HCT116 (cell line): ENCODE measurements around the gene GARIN5B. TPM values are rescaled to one million over a fixed set of nuclear protein-coding genes. Genes with fewer than 3 reads are reported as not detected.

Experiments used
- ATAC-seq: fragments of 200-7000 bp; cut with Tn5 transposase; 2 replicates; pipeline ENCODE4 v1.9.1; 2020; ENCODE audit warnings: mild to moderate bottlenecking, moderate library complexity
- BruUV-seq: library from RNA; stranded (reverse); fragments of 400-500 nt; replicated peaks from 2 replicates; lab custom pipeline; 2021; lab: Mats Ljungman, UMichigan
- CTCF ChIA-PET: fragments of 300-600 bp; sonication (Branson Sonifier 250); formaldehyde crosslinking; loops from one replicate; lab custom pipeline; 2021; ENCODE audit warnings: antibody characterized with exemption; lab: Charles Lee
- POLR2A ChIA-PET: fragments of 300-600, 350-600 bp; sonication (Branson Sonifier 250); formaldehyde crosslinking; loops from one replicate; lab custom pipeline; 2021; ENCODE audit warnings: antibody characterized with exemption; lab: Charles Lee
- RAD21 ChIA-PET, 2 experiments: fragments of 300-600 bp; sonication (Branson Sonifier 250); formaldehyde crosslinking; loops; one replicate each; lab custom pipeline; 2023; ENCODE audit warnings: low total read pairs in 2 of 2; ENCODE audit not compliant: uncharacterized antibody in 2 of 2, unreplicated experiment in 2 of 2, low non-redundant PET in 1 of 2; lab: Charles Lee
- DNase-seq: peaks from one replicate; pipeline ENCODE4 v3.0.0-alpha.2; 2010; ENCODE audit warnings: low read depth, low spot score
- H2AFZ ChIP-seq: fragments of 200-600 bp; shearing (Covaris generic), sonication (generic); 2 replicates; pipeline ENCODE4 v1.6.1; 2017; ENCODE audit warnings: low read depth, mixed run types, mixed read lengths, antibody characterized with exemption, low read length; ENCODE audit not compliant: poor library complexity, severe bottlenecking
- H3K27ac ChIP-seq: 2 replicates; pipeline ENCODE4 v1.5.1; 2012; ENCODE audit warnings: low read depth, low read length
- H3K27me3 ChIP-seq: fragments of 200-600 bp; sonication (generic); 2 replicates; pipeline ENCODE4 v1.6.1; 2016; ENCODE audit warnings: mixed run types, low read length, mixed read lengths; ENCODE audit not compliant: insufficient read depth
- H3K36me3 ChIP-seq, 2 experiments: fragments of 200-500 bp in 1 of 2; fragments of 200-600 bp in 1 of 2; sonication (Bioruptor generic) in 1 of 2; sonication (generic) in 1 of 2; 2 replicates each; pipeline versions ENCODE4 v1.5.1 to v1.6.1; 2014 to 2016; ENCODE audit warnings: low read length in 2 of 2, inconsistent platforms in 1 of 2, mixed read lengths in 1 of 2, mixed run types in 1 of 2; ENCODE audit not compliant: insufficient read depth in 2 of 2, control insufficient read depth in 1 of 2
- H3K4me1 ChIP-seq, 2 experiments: fragments of 200-600 bp in 1 of 2; sonication (generic) in 1 of 2; 2 replicates each; pipeline versions ENCODE4 v1.5.1 to v1.6.1; 2012 to 2017; ENCODE audit warnings: low read length in 2 of 2, inconsistent platforms in 1 of 2, mild to moderate bottlenecking in 1 of 2, mixed read lengths in 1 of 2, mixed run types in 1 of 2, moderate library complexity in 1 of 2; ENCODE audit not compliant: insufficient read depth in 2 of 2, control insufficient read depth in 1 of 2
- H3K4me2 ChIP-seq: fragments of 200-600 bp; sonication (generic); 2 replicates; pipeline ENCODE4 v1.6.1; 2017; ENCODE audit warnings: mixed run types, low read length, mixed read lengths
- H3K4me3 ChIP-seq, 2 experiments: fragments of 200-600 bp in 1 of 2; sonication (generic) in 1 of 2; replicated peaks in 1 of 2; 2 replicates each; pipeline ENCODE4 v1.5.1; 2011 to 2016; ENCODE audit warnings: low read length in 2 of 2, control low read depth in 1 of 2, low read depth in 1 of 2, mild to moderate bottlenecking in 1 of 2, mixed read lengths in 1 of 2, mixed run types in 1 of 2
- H3K79me2 ChIP-seq: fragments of 200-600 bp; sonication (generic); 2 replicates; pipeline ENCODE4 v1.6.1; 2017; ENCODE audit warnings: mild to moderate bottlenecking, mixed run types, low read length, moderate library complexity, mixed read lengths; ENCODE audit not compliant: insufficient read depth
- H3K9ac ChIP-seq: fragments of 200-600 bp; sonication (generic); 2 replicates; pipeline ENCODE4 v1.6.1; 2016; ENCODE audit warnings: low read length, mixed read lengths
- H3K9me2 ChIP-seq: fragments of 200-600 bp; sonication (generic), shearing (Covaris generic); 2 replicates; pipeline ENCODE4 v1.6.1; 2017; ENCODE audit warnings: mixed run types, mild to moderate bottlenecking, moderate library complexity; ENCODE audit not compliant: insufficient read depth
- H3K9me3 ChIP-seq, 2 experiments: fragments of 200-500 bp in 1 of 2; fragments of 200-600 bp in 1 of 2; sonication (Bioruptor generic) in 1 of 2; sonication (generic) in 1 of 2; 2 replicates each; pipeline ENCODE4 v1.6.1; 2014 to 2017; ENCODE audit warnings: low read length in 2 of 2, mixed read lengths in 2 of 2, inconsistent platforms in 1 of 2, low read depth in 1 of 2, mild to moderate bottlenecking in 1 of 2, mixed run types in 1 of 2, moderate library complexity in 1 of 2; ENCODE audit not compliant: control insufficient read depth in 1 of 2, insufficient read depth in 1 of 2
- H4K20me1 ChIP-seq: fragments of 200-600 bp; sonication (generic), shearing (Covaris generic); 2 replicates; pipeline ENCODE4 v1.6.1; 2017; ENCODE audit warnings: mixed run types, mild to moderate bottlenecking, moderate library complexity; ENCODE audit not compliant: insufficient read depth
- ELF1 ChIP-seq: IDR thresholded peaks from 2 replicates; pipeline ENCODE4 v1.6.1; 2012; ENCODE audit warnings: low read depth, borderline replicate concordance
- POLR2A ChIP-seq: IDR thresholded peaks from 2 replicates; pipeline ENCODE4 v1.7.0; 2011; ENCODE audit warnings: borderline replicate concordance; ENCODE audit not compliant: insufficient read depth, insufficient read length; ENCODE audit errors: extremely low read depth
- POLR2AphosphoS5 ChIP-seq: IDR thresholded peaks from 2 replicates; pipeline ENCODE4 v1.6.1; 2011; ENCODE audit warnings: mild to moderate bottlenecking, low read depth, low read length, moderate library complexity
- RAD21 ChIP-seq: IDR thresholded peaks from 2 replicates; pipeline ENCODE4 v1.6.1; 2012; ENCODE audit warnings: low read depth, mild to moderate bottlenecking
- SRF ChIP-seq: IDR thresholded peaks from 2 replicates; pipeline ENCODE4 v1.6.1; 2012; ENCODE audit warnings: low read depth
- TCF7L2 ChIP-seq: IDR thresholded peaks from 2 replicates; pipeline ENCODE4 v1.7.0; 2011; ENCODE audit warnings: borderline replicate concordance, inconsistent platforms; ENCODE audit not compliant: insufficient read depth, insufficient read length; ENCODE audit errors: extremely low read depth
- YY1 ChIP-seq: IDR thresholded peaks from 2 replicates; pipeline ENCODE4 v1.6.1; 2011; ENCODE audit warnings: low read length, low read depth, moderate library complexity, mild to moderate bottlenecking; ENCODE audit not compliant: insufficient replicate concordance; ENCODE audit errors: extremely low read depth
- intact Hi-C: fragments of 100-400 bp; cut with micrococcal nuclease; formaldehyde crosslinking; loops from 2 replicates; pipeline ENCODE4 v1.10.0; 2022
- total RNA-seq: library from RNA; stranded (reverse); gene quantifications from one replicate; pipeline ENCODE4 v1.2.1, GENCODE V29; 2021; ENCODE audit not compliant: unreplicated experiment
- TF ChIP-seq, protein P1 (sequence below): IDR thresholded peaks from 2 replicates; pipeline ENCODE4 v1.6.1; 2012

The GARIN5B gene
- total RNA-seq, 1 experiment from 2014 or later = not detected

DNA sequence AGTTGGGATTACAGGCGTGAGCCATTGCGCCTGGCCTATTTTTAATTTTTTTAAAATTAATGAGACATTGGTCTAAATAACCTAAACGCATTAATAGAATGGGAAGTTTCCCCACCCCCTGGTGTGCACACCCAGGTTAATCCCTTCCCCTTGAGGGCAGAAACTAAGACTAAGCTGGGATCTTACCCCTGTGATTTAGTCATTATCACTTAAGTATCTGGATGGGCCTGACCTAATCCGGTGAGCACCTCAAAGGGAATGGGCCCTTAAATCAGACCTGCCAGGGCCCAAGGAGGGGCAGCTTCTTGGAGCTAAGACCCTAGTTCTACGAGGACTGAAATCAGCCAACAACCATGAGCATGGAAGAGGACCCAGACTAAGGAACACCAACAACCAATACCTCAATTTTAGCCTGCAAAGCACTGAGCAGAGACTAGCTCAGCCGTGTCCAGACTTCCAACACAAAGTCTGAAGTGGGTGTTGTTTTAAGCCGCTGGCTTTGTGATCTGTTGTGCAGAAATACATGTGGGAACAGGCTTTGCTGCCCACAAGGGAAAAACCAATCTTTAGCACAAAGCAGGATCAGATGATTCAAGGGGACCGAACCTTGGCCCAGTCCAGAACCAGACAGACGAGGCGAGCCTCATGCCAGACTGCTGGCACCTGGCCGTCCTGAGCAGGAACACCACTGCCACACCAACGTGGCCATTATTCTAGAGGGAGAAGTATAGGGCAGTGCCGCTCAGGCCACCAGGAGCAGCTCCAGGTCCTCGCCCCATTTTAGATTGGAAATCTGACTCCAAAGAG, 37.4 kb upstream of the GARIN5B start (continued):
- no peak for TF ChIP-seq ELF1
- TF ChIP-seq POLR2AphosphoS5 = no peak
- TF ChIP-seq RAD21 = no peak
- TF ChIP-seq, protein P1, sequence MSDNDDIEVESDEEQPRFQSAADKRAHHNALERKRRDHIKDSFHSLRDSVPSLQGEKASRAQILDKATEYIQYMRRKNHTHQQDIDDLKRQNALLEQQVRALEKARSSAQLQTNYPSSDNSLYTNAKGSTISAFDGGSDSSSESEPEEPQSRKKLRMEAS = no peak
- TF ChIP-seq TCF7L2 = no peak
- no peak for TF ChIP-seq YY1
- no peak for TF ChIP-seq SRF

DNA sequence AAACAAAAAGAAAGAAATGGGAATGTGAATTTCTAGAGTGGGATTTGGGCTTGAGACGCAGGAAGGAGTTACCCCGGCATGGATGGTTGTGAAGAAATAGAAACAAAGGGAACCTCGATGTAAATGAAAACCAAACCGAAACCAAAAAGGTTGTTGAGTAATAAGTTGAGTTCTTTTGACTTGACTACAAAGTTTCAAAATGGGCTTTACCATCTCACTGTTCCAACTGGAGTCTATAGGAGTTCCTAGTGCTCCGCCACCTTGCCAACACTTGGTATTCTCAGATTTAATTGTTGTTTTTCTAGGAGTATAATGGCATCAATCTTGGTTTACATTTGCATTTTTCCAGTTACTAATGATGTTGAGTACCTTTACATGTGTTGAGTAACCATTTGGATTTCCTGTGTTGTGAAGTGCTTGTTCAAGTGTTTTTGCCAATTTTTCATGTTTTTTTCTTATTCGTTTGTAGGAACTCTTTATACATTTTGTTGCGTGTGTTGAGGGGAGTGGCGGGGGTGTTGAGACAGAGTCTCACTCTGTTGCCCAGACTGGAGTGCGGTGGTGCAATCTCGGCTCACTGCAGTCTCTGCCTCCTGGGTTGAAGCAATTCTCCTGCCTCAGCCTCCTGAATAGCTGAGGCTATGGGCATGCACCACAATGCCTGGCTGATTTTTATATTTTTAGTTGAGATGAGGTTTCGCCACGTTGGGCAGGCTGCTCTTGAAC, 35.3 kb upstream of the GARIN5B start:
- Histone ChIP-seq H3K27me3 (no peaks in the 10 kb centered on the region), H3K4me1 (peaks cover 3 to 5% of the 10 kb centered on the region in 2 experiments; a peak in 2 of 4 replicates), H3K36me3 (peaks cover 22 to 24% of the 10 kb centered on the region in 2 experiments), H3K79me2 (peaks cover 14% of the 10 kb centered on the region), H3K27ac (no peak overlapping the region), H4K20me1 (peaks cover 16% of the 10 kb centered on the region; the same call in 1 of the 2 replicates), H3K9me2 (no peaks in the 10 kb centered on the region), H3K4me2 (no peak overlapping the region), H2AFZ (no peak overlapping the region), H3K9me3 (no peaks in the 10 kb centered on the region), H3K9ac (no peak overlapping the region), H3K4me3 (no peak overlapping the region)
- CTCF ChIA-PET = no interaction called here
- ATAC-seq (no peak), DNase-seq (no peak)
- BruUV-seq = no TSS peak
- RAD21 ChIA-PET = no interaction called here
- POLR2A ChIA-PET = interaction anchor here (1.6 to 2.0 kb wide), 2 partner anchors 9 to 14 kb away, joined by 6 to 13 read pairs; partner anchors contain the start of genes TMEM238 and UBE2S
- intact Hi-C loops = no loop called here
- TF ChIP-seq POLR2A = no peak
